HG03039 (cell line): ENCODE data around the gene FOCAD.
A peak's percentile ranks its signal among the peaks of the same experiment; 100 is the strongest.
"Not testable (repeated sequence)": the region's sequence is repeated elsewhere in the genome, so short reads cannot be mapped to it uniquely, and the experiment has no call there.

ENCODE experiments used
- ATAC-seq: cut with Tn5 transposase; IDR thresholded peaks from one replicate; pipeline ENCODE4 v1.9.1; 2021; ENCODE audit warnings: mild to moderate bottlenecking, moderate library complexity; ENCODE audit not compliant: unreplicated experiment

The FOCAD gene

GRCh38 chr9:20945269-20945668, 261.2 kb downstream of the FOCAD start:
- no peak for ATAC-seq

- ATAC-seq = no peak
These were observed 261.8 kb downstream of the FOCAD start for GRCh38 chr9:20945856-20946255.

- ATAC-seq = no peak
These were observed 264.6 kb downstream of the FOCAD start for GRCh38 chr9:20948703-20949102.

GRCh38 chr9:20950707-20951106, 266.6 kb downstream of the FOCAD start:
- no peak for ATAC-seq

- no peak for ATAC-seq
These were observed 278.6 kb downstream of the FOCAD start for GRCh38 chr9:20962536-20963225.

- ATAC-seq = no peak
These were observed 288.6 kb downstream of the FOCAD start for GRCh38 chr9:20972684-20973083.

GRCh38 chr9:20973246-20973947, 289.3 kb downstream of the FOCAD start:
- ATAC-seq = not testable (repeated sequence)

GRCh38 chr9:20974191-20974938, 290.3 kb downstream of the FOCAD start:
- ATAC-seq = not testable (repeated sequence)

- ATAC-seq = no peak
These were observed 294.2 kb downstream of the FOCAD start for GRCh38 chr9:20978249-20978648.

- peak; percentile 49 for ATAC-seq
These were observed 296.9 kb downstream of the FOCAD start for GRCh38 chr9:20980832-20981455.

- ATAC-seq = no peak
These were observed 297.4 kb downstream of the FOCAD start for GRCh38 chr9:20981486-20981885.

GRCh38 chr9:20984506-20984905, 300.4 kb downstream of the FOCAD start:
- no peak for ATAC-seq

GRCh38 chr9:20985851-20986600, 302.0 kb downstream of the FOCAD start:
- ATAC-seq = no peak

GRCh38 chr9:20987521-20987920, 303.5 kb downstream of the FOCAD start:
- no peak for ATAC-seq

GRCh38 chr9:20988061-20988460, 304.0 kb downstream of the FOCAD start:
- ATAC-seq = no peak

GRCh38 chr9:20988671-20989315, 304.7 kb downstream of the FOCAD start:
- no peak for ATAC-seq

- no peak for ATAC-seq
These were observed 305.9 kb downstream of the FOCAD start for GRCh38 chr9:20989923-20990341.

GRCh38 chr9:20990867-20991266, 306.8 kb downstream of the FOCAD start:
- ATAC-seq = no peak

- ATAC-seq = no peak
These were observed 310.4 kb downstream of the FOCAD start for GRCh38 chr9:20994486-20994885.

GRCh38 chr9:20995616-20996015, 311.6 kb downstream of the FOCAD start:
- no peak for ATAC-seq
